HepG2 (cell line): Measurements from ENCODE around the gene HIBADH. TPM values are rescaled to one million over a fixed set of nuclear protein-coding genes. Genes with fewer than 3 reads are reported as not detected.
A peak's percentile ranks its signal among the peaks of the same experiment; 100 is the strongest.

ENCODE experiments used
- ATF2 ChIP-seq: sonication (generic); formaldehyde crosslinking; IDR thresholded peaks from 2 replicates; pipeline ENCODE4 v1.4.0; 2020; ENCODE audit warnings: missing genetic modification reagents
- CBX5 ChIP-seq: sonication (generic); formaldehyde crosslinking; IDR thresholded peaks from 2 replicates; pipeline ENCODE4 v1.4.0; 2020; ENCODE audit warnings: missing genetic modification reagents, borderline replicate concordance
- ETV5 ChIP-seq: IDR thresholded peaks from 2 replicates; pipeline ENCODE4 v1.6.1; 2018; ENCODE audit warnings: missing biosample characterization, missing genetic modification reagents, inconsistent platforms, borderline replicate concordance
- HDAC2 ChIP-seq: sonication (generic); formaldehyde crosslinking; IDR thresholded peaks from 2 replicates; pipeline ENCODE4 v1.4.0; 2020; ENCODE audit warnings: missing genetic modification reagents
- HOXA5 ChIP-seq: sonication (generic); formaldehyde crosslinking; IDR thresholded peaks from 2 replicates; pipeline ENCODE4 v1.4.0; 2020; ENCODE audit warnings: missing genetic modification reagents
- KMT2B ChIP-seq: IDR thresholded peaks from 2 replicates; pipeline ENCODE4 v1.6.1; 2016; ENCODE audit warnings: missing genetic modification reagents, missing compliant biosample characterization
- ONECUT2 ChIP-seq: sonication (generic); formaldehyde crosslinking; IDR thresholded peaks from 2 replicates; pipeline ENCODE4 v1.4.0; 2020; ENCODE audit warnings: missing genetic modification reagents
- PAXIP1 ChIP-seq: sonication (generic); formaldehyde crosslinking; conservative IDR thresholded peaks from 2 replicates; pipeline ENCODE4 v1.4.0; 2020; ENCODE audit warnings: mild to moderate bottlenecking, missing genetic modification reagents, moderate library complexity
- PLRG1 ChIP-seq: fragments of 450-650 bp; conservative IDR thresholded peaks from 2 replicates; pipeline ENCODE4 v1.6.1; 2016
- PRDM4 ChIP-seq: sonication (generic); formaldehyde crosslinking; IDR thresholded peaks from 2 replicates; pipeline ENCODE4 v1.9.0; 2021; ENCODE audit warnings: missing genetic modification reagents, borderline replicate concordance
- SAP130 ChIP-seq: IDR thresholded peaks from 2 replicates; pipeline ENCODE4 v1.6.1; 2016; ENCODE audit warnings: low read depth
- SKI ChIP-seq: fragments of 450-650 bp; IDR thresholded peaks from one replicate; pipeline ENCODE4 v1.6.1; 2018; ENCODE audit warnings: mild to moderate bottlenecking; ENCODE audit not compliant: partially characterized antibody
- SP140L ChIP-seq: sonication (generic); formaldehyde crosslinking; IDR thresholded peaks from 2 replicates; pipeline ENCODE4 v1.4.0; 2020; ENCODE audit warnings: missing genetic modification reagents, borderline replicate concordance
- TEAD2 ChIP-seq: sonication (generic); formaldehyde crosslinking; IDR thresholded peaks from 2 replicates; pipeline ENCODE4 v1.9.0; 2021; ENCODE audit warnings: missing genetic modification reagents
- TFE3 ChIP-seq: IDR thresholded peaks from 2 replicates; pipeline ENCODE4 v1.6.1; 2016
- ZBTB3 ChIP-seq: sonication (generic); formaldehyde crosslinking; IDR thresholded peaks from 2 replicates; pipeline ENCODE4 v1.4.0; 2020; ENCODE audit warnings: low read depth, mild to moderate bottlenecking, moderate library complexity, missing genetic modification reagents, borderline replicate concordance
- ZBTB7A ChIP-seq: sonication (generic); formaldehyde crosslinking; IDR thresholded peaks from 2 replicates; pipeline ENCODE4 v1.8.0; 2022; ENCODE audit warnings: mild to moderate bottlenecking, missing genetic modification reagents
- ZNF12 ChIP-seq: sonication (generic); formaldehyde crosslinking; IDR thresholded peaks from 2 replicates; pipeline ENCODE4 v1.5.0; 2020; ENCODE audit warnings: missing genetic modification reagents
- ZNF282 ChIP-seq: fragments of 450-650 bp; IDR thresholded peaks from 2 replicates; pipeline ENCODE4 v1.6.1; 2018; ENCODE audit not compliant: partially characterized antibody
- ZNF563 ChIP-seq: sonication (generic); formaldehyde crosslinking; IDR thresholded peaks from 2 replicates; pipeline ENCODE4 v1.8.0; 2022; ENCODE audit warnings: mild to moderate bottlenecking, moderate library complexity, missing genetic modification reagents
- ZNF614 ChIP-seq: IDR thresholded peaks from 2 replicates; pipeline ENCODE4 v1.6.1; 2018; ENCODE audit warnings: missing biosample characterization, missing genetic modification reagents, inconsistent platforms, borderline replicate concordance
- ZNF839 ChIP-seq: sonication (generic); formaldehyde crosslinking; IDR thresholded peaks from 2 replicates; pipeline ENCODE4 v1.4.0; 2020; ENCODE audit warnings: missing genetic modification reagents, mild to moderate bottlenecking, borderline replicate concordance
- ZNF841 ChIP-seq: sonication (generic); formaldehyde crosslinking; IDR thresholded peaks from 2 replicates; pipeline ENCODE4 v1.8.1; 2023; ENCODE audit warnings: missing genetic modification reagents, borderline replicate concordance
- polyA plus RNA-seq, 8 experiments: library from polyadenylated mRNA; depleted of rRNA in 3 of 8; stranded (reverse) in 7 of 8; unstranded in 1 of 8; fragments of >200 nt; fragmentation: Illumina TruSeq in 4 of 8; extraction: Trizol in 4 of 8; gene quantifications; 2 replicates each; pipeline versions ENCODE4 v1.2.1 to v1.2.3, GENCODE V29; 2011 to 2016; ENCODE audit warnings: low read depth in 4 of 8, missing spikeins in 1 of 8, mixed read lengths in 1 of 8; ENCODE audit not compliant: insufficient read depth in 1 of 8
- total RNA-seq, 5 experiments: library from RNA; depleted of rRNA; stranded (reverse); fragments of >200 nt; fragmentation: Illumina TruSeq; extraction: Trizol; gene quantifications; 2 replicates each; pipeline ENCODE4 v1.2.3, GENCODE V29; 2016; ENCODE audit warnings: low read depth in 1 of 5

Gene HIBADH
- total and polyA plus RNA-seq, 2 of the 13 experiments (the other 11 are each of a cell fraction or from before 2014, with no cell fraction given) = 49.9 to 59.5 TPM

- no peak for TF ChIP-seq TEAD2 (CRISPR knock-in tag)
- TF ChIP-seq CBX5 (CRISPR knock-in tag) = 0 out of 2 replicates have a peak, but pooled peaks have one; percentile 41
- no peak for TF ChIP-seq SKI
- peak; percentile 90 for TF ChIP-seq ETV5 (CRISPR knock-in tag)
- peak; percentile 47; the same call in 1 of the 2 replicates for TF ChIP-seq KMT2B (CRISPR knock-in tag)
- TF ChIP-seq ONECUT2 (CRISPR knock-in tag) = no peak
- TF ChIP-seq HDAC2 (CRISPR knock-in tag) = peak; percentile 82
- no peak for TF ChIP-seq ZBTB7A (CRISPR knock-in tag)
- peak; percentile 90; the same call in 1 of the 2 replicates for TF ChIP-seq ZNF614
- no peak for TF ChIP-seq PRDM4 (CRISPR knock-in tag)
- peak; percentile 98 for TF ChIP-seq TFE3 (CRISPR knock-in tag)
- no peak for TF ChIP-seq ZNF563 (CRISPR knock-in tag)
- TF ChIP-seq ZNF841 (CRISPR knock-in tag) = no peak
- peak; percentile 50 for TF ChIP-seq PAXIP1
- TF ChIP-seq ZNF12 (CRISPR knock-in tag) = peak; percentile 60; the same call in 1 of the 2 replicates
- TF ChIP-seq ZBTB3 (CRISPR knock-in tag) = no peak
- TF ChIP-seq SAP130 (CRISPR knock-in tag) = peak; percentile 72
- no peak for TF ChIP-seq ZNF282
- TF ChIP-seq SP140L (CRISPR knock-in tag) = 0 out of 2 replicates have a peak, but pooled peaks have one; percentile 60
- TF ChIP-seq ZNF839 (CRISPR knock-in tag) = no peak
- TF ChIP-seq ATF2 = peak; percentile 55; the same call in 1 of the 2 replicates
- peak; percentile 97 for TF ChIP-seq HOXA5 (CRISPR knock-in tag)
- no peak for TF ChIP-seq PLRG1
Measured at GRCh38 chr7:27693794-27694193, 31.1 kb upstream of the HIBADH start (continued).
